C4-2B (cell line): ENCODE data around the gene KLK3.

Experiments
- CTCF ChIP-seq: fragments of 450-650 bp; conservative IDR thresholded peaks from 2 replicates; pipeline ENCODE4 v1.5.1; 2017; ENCODE audit warnings: mild to moderate bottlenecking
- ZFX ChIP-seq: fragments of 450-650 bp; IDR thresholded peaks from 2 replicates; pipeline ENCODE4 v1.6.1; 2017

- TF ChIP-seq CTCF (no peak), ZFX (no peak)
These were observed 17.4 kb upstream of the KLK3 start for GRCh38 chr19:50837300-50837699.
